GM19193 (cell line): ENCODE results near the gene DYNC1LI1.

Experiments
- POLR2A ChIP-seq: IDR thresholded peaks from 4 replicates; pipeline ENCODE4 v1.6.1; 2011; ENCODE audit not compliant: insufficient read depth, insufficient read length; ENCODE audit errors: extremely low read depth

DYNC1LI1 gene

DNA sequence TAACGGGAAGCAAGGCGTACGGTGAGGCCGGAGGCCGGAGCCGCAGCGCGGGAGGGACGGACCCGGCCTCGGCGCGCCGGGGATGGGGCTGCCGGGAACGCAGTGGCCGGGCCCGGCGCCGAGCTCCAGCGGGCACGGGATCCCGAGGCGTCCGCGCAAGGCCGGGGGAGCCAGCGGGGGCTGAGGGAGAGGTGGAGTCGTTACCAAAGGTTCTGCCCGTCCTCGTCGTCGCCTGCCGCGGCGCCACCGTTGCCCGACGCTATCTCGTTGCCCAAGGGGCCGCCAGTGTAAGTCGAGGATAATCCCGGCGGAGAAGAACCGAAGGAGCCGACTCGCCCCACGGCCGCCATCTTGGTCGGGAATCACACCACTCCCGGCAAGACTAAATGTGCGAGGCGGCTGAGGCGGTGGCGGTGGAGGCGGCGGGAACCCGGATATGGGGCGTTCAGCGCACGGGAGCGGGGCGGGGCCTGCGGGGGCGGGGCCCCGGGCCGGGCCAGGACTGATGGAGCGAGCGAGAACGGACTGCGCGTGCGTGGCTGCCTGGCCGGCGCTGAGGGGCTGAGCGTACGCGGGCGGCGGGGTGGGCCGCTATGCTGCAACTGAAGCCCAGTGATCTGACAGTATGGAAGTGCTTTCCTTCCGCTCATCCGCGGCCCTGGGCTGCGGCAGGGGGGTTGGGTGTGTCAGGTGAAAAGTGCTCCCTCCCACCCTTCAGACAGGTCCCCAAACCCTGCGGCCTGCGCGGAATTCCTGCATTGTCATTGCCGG, at the start of gene DYNC1LI1:
Gene DYNC1LI1, minus strand, starts transcription at position 438 of the 771 bp plus-strand sequence. Its CDS starts 88 bp downstream, at position 350.
- TF ChIP-seq POLR2A, result peak; percentile 88

DNA sequence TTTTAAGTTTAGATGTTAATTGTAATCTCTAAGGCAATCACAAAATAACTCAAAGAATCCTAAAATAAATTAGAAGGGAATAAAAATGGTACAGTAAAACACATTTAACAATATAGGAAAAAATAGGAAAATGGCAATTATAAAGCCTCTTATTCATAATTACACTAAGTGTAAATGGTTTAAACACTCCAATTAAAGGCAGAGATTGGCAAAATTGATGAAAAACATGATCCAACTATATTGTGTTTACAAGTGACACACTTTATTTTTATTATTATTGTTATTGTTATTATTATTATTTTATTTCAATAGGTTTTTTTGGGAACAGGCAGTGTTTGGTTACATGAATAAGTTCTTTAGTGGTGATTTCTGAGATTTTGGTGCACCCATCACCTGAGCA, 48.7 kb upstream of the DYNC1LI1 start:
- no peak for TF ChIP-seq POLR2A

DNA sequence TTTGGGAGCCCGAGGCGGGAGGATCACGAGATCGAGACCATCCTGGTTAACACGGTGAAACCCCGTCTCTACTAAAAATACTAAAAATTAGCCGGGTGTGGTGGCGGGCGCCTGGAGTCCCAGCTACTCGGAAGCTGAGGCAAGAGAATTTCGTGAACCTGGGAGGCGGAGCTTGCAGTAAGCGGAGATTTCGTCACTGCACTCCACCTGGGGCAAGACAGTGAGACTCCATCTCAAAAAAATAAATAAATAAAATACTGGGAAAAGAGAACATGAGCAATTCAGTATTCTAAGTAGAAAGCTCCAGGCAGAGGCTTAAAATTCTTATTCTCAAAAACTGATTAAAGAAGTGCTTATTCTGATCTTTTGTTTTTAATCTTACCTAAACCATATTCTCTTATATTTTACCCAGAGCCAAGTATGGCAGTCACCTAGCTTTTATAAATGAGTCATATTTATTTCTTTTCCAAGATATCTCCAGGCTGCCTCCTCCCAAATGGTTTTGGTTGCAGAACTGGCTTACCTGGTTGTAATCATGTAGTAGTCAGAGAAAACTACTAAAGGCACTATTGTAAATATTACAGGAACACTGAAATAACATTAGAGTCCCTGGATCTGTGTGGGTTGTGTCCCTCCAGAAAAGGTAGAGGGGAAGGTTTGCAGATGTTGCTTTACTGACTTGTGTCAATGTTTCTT, 45.8 kb upstream of the DYNC1LI1 start:
- no peak for TF ChIP-seq POLR2A

DNA sequence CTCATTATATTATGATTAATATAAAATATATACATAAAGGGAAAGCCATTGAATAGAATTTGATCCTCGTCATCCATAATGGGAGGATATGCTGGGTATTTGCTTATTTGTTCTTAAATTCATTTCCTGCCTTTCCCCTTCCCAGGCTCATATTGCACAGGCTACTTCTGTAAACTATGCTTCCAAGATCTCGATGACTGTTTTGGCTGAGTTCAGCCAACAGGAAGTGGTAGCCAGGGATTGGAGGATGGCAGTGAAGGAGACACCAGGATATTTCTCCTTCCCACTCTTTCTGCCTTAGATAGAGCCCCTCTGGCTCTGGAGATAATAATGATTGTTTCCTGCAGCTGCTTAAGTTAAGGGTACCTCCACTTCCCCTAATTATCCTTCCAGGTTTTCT, 44.3 kb upstream of the DYNC1LI1 start:
- TF ChIP-seq POLR2A, result no peak

DNA sequence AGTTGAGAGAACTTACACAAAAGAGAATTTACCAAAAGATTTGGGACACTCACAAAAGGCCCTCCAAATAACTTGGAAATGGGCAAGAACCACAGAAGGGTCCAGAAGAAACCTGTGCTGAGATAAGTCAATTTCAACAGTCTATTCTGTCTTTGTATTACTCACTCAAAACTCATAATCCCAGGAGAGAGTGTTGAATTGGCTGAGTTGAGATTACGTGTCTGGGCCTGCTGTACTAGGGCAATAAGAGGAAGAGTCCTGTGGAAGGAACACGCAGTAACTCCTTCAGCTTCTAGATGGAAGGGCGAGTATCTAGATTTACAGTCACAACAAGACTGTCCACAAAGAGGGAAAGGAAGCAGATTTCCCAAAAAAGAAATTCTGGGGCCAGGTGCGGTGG, 42.5 kb upstream of the DYNC1LI1 start:
- TF ChIP-seq POLR2A, result no peak

DNA sequence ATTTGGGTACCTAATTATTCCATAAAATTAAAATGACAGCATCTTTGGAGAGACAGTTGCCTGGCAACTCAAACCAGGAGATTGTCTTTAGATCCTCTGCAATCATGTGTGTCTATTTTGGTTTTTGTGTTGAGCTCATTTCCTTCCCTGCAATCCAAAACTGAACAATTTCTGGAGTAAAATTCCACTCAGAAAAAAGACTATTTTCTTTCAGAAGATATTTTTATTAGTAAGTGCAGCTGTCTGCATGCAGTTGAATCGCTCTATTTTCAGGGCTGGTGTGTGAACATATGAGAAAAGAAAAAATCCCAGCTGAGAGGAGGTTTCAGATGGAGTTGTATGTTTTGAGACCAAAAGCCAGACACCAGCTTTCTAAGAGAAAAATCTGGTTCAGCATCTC, 41.9 kb upstream of the DYNC1LI1 start:
- TF ChIP-seq POLR2A, result no peak

DNA sequence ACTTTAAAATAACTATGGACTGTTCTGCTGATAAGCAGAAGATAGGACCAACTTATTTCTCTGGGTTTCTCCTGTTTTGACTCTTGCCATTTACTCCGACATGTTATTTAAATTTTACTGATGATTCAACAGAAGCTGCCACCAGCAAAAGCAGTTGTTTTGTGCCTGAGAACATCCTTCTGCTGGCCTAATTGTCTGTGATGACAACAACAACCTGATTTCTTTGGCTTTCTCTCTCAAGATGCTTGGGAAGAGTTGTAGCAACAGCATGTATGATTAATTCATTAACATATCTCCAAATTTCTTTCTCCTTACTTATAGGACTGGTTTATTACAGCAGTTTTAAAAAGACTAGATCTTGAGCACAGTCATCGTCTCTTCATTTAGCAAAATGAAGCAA, 36.9 kb upstream of the DYNC1LI1 start:
- no peak for TF ChIP-seq POLR2A

DNA sequence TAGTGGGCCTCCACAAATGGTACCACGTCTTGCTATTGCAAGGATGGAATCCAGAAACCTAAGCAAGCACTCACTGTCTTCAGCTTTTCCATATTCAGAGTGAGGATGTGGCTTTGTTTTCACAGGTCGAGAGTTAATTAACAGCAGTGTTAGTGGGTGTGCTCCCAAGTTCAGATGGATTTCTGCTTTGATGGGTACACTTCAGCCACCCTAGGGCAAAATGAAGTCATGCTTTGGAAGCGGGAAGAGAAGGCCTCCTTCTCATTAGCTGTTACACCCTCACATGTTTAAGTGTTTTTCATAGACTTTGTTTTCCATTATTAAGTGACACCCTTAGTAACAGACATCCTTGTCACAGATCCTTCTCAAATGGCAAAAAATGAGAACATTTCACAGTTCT, 36.3 kb upstream of the DYNC1LI1 start:
- no peak for TF ChIP-seq POLR2A

DNA sequence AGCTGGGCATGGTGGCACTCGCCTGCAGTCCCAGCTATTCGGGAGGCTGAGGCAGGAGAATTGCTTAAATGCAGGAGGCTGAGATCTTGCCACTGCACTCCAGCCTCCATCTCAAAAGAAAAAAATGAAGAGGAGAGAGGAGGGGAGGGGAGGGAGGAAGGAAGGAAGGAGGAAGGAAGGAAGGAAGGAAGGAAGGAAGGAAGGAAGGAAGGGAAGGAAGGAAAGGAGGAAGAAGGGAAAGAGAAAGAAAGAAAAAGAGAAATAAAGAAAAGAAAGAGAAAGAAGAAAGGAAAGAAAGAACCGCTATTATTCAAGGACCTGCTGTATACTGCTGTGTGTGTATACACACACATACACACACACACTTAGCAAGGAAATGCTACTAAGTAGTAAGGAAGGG, 35.6 kb upstream of the DYNC1LI1 start:
- no peak for TF ChIP-seq POLR2A

DNA sequence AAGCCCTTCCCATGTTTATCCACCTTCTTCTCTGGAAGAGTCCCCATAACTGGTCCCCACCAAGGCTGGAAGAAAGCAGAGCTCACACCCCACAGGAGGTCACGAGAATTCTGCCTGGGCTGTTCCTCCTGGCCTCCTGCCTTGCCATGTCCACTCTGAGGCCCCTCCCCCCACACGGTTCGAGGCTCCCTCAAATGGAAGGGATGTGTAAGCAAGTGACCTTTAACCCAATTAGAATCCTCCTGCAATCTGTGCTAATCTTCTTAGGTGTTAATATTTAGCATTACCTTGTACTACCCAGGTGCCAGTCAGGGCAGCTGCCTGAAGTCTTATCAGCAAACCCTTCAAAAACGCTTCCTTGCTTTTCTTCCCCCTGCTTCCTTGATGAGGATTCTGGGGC, 32.4 kb upstream of the DYNC1LI1 start:
- no peak for TF ChIP-seq POLR2A

DNA sequence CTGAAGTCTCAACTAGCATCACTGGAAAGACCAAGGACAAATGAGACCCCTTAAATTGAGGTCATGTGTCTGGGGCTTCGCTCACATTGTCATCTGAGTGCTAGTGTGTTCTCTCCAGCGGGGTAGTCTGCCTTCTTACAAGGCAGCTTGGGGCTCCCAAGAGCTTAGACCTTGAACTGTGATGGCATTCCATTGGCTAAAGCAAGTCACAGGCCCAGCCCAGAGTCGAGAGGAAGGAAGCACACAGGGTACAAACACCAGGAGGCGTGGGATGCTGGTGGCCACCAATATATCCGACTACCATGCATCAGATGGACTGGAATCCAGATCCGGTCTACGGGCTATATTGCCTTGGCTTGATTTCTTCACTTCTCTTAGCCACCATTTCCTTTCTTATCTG, 31.5 kb upstream of the DYNC1LI1 start:
- TF ChIP-seq POLR2A, result no peak

DNA sequence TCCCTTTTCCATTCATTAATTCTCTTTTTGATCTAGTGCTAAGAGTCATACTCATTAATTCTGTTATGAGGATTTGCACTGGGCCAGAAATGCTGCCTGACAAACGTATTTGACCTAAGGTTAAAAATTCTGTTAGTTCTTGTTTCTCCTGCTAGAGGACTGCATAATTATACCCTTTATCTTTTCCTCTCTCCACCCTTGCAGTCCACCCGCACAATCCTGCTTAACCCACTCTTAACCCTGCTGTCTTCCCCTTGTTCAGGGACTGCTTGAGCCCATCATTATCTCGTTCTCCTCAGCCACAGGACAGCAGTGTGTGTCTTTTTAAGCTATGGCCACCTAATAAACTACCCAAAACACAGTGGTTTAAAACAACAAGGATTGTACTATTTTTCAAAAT, 31.1 kb upstream of the DYNC1LI1 start:
- TF ChIP-seq POLR2A, result no peak

DNA sequence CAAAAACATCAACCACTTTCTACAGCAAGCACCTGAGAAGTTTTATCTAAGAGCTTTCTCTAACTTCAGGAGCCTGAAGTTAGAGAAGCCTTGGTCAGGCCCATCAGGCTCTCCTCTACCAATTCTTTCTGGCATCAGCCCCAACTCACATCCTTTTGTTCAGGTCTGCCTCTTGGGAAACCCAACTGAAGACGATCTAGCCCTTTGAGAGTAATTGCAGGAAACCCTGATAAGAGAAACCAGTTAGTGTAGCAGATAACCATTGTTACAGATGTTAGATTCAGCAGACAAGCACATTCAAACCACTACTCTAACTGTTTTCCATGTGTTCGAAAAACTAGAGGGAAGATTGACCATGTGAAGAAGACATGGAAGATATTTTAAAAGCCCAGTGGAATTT, 27.0 kb upstream of the DYNC1LI1 start:
- no peak for TF ChIP-seq POLR2A

DNA sequence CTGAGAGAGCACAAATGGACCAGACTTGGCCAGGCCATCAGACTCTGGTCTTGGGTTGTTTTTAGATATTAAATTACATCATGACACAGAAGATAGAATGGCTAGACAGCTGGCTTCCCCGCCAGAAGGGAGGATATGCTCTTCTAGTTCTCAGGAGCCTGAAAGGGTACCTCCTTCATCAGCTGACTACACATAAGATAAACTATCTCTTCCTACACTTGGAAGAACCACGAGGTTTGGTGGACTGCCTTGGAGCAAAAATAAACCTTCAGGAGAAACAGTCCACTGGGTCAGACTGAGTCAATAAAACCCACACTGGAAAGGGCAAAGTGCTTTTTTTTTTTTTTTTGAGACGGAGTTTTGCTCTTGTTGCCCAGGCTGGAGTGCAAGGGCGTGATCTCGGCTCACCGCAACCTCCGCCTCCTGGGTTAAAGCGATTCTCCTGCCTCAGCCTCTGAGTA, 26.3 kb upstream of the DYNC1LI1 start:
- TF ChIP-seq POLR2A, result no peak

DNA sequence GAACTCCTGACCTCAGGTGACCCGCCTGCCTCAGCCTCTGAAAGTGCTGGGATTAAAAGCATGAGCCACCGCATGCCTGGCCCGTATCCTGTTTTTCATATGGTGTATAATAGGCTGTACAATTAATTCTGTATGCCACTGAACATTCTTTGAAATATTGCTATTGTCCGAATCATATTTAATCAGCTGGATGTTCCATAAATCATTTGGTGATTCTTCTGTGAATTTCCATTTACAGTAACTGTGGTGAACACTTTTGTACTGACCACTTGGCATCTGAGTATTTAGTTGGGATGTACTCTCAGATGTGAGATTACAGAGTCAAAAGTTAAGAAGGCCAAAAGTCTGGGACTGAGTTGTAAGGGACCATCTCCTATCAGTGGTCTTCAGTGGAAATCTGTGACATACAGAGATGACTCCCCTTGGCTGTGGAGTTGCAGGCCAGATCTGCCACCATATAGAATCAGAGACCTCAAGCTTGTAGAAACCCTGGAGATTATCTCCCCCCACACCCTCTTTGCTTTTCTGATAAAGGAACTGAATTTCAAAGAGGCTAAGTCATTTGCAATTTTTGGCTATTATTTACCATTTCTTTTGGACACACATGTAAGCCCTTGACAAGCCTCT, 25.7 kb upstream of the DYNC1LI1 start:
- no peak for TF ChIP-seq POLR2A

DNA sequence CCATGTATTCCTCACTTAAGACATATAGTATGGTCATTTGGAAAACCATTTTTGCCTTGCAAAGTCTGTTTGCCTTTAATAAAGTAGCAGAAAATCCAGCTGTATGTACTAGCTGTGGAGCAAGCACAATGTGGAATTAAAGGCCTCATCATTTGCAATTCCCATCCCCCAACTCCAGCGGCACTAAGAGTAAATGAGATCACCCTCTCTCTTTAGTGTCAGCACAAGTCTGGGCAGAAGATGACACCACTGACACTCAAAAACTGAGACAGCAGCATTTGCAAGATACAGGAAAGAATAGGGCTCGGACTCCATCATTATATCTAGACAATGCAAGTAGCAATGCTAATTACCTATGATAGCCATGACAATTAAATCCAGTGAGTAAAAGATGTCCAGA, 24.7 kb upstream of the DYNC1LI1 start:
- TF ChIP-seq POLR2A, result no peak

DNA sequence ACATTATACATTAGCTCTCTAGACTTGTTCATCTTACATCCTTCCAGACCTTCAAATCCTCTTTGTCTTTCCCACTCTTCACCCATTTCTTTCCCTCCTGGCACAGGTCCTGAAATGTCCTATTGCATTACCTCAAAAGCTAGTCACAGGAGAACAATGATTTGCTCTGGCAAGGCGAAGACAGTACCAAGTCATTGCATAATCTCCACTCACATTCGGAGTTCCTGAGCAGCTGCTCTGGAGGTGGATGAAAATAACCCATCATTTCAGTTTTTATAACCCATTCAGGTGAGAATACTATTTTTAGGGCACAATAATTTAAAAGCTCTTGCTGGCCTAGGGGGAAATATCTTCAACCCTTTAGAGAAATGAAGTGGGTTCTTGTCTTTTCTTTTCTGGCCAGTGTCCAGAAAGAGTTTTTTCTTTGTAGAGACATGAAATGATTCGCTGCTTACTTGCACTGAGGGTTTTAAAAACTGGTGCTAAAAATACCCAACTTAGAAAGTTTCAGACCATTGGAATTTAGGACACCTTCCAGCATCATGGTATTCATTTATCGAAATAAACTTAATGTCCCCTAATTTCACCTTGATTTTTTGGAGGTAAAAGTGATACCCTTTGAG, 23.4 kb upstream of the DYNC1LI1 start:
- no peak for TF ChIP-seq POLR2A
